ENCODE data around the gene EML6.

The EML6 gene

GRCh38 chr2:54683596-54683995 is 39.9 kb upstream of the EML6 start:
- H3K4me2 ChIP-seq (ENCODE audit: low read length), result no peak overlapping the region
- H3K27me3 ChIP-seq (ENCODE audit: low read depth, low read length), result peaks cover 70% of the 10 kb centered on the region
- no peak overlapping the region for H2AFZ ChIP-seq (ENCODE audit: low read depth, low read length)
- H3K9ac ChIP-seq (ENCODE audit: low read length), result no peak overlapping the region
- no peak overlapping the region for H3K4me3 ChIP-seq (ENCODE audit: low read length)
- peaks cover 16% of the 10 kb centered on the region for H3K4me1 ChIP-seq (ENCODE audit: low read length)
- TF ChIP-seq EZH2phosphoT487 (IDR thresholded peaks at IDR 0.05; ENCODE audit: low read depth), result no peak
- TF ChIP-seq CTCF (IDR thresholded peaks at IDR 0.05; ENCODE audit: low read depth, low read length), result no peak
- no peaks in the 10 kb centered on the region for H3K36me3 ChIP-seq (replicated peaks; ENCODE audit: low read depth, low read length)
- H3K79me2 ChIP-seq (ENCODE audit: low read length), result no peaks in the 10 kb centered on the region
- peaks cover 4% of the 10 kb centered on the region; the same call in 1 of the 2 replicates for H4K20me1 ChIP-seq (ENCODE audit: insufficient read depth, low read length)
- H3K27ac ChIP-seq (ENCODE audit: low read length), result no peak overlapping the region
- no peaks in the 10 kb centered on the region for H3K9me3 ChIP-seq (ENCODE audit: insufficient read depth, low read length)

DNA sequence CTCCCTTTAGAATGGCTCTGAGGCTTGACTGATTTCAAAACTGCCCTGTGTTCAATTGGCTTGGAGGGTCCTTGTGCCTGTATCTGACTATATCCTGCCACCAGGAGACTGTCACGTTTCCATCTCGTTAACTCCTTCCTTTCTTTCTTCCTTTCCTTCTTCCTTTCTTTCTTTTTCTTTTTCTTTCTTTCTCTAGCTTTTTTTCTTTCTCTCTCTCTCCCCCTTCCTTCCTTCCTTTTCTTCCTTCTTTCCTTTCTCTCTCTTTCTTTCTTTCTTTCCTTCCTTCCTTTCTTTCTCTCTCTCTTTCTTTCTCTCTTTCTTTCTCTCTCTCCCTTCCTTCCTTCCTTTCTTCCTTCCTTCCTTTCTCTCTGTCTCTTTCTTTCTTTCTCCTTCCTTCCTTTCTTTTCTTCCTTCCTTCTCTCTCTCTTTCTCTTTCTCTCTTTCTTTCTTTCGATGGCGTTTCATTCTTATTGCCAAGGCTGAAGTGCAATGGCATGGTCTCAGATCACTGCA is 38.1 kb upstream of the EML6 start:
- Histone ChIP-seq H3K4me1 (ENCODE audit: low read length) (peaks cover 12% of the 10 kb centered on the region), H3K27me3 (ENCODE audit: low read depth, low read length) (peaks cover 73% of the 10 kb centered on the region), H3K9me3 (ENCODE audit: insufficient read depth, low read length) (no peaks in the 10 kb centered on the region), H2AFZ (ENCODE audit: low read depth, low read length) (no peak overlapping the region), H3K27ac (ENCODE audit: low read length) (no peak overlapping the region), H3K79me2 (ENCODE audit: low read length) (no peaks in the 10 kb centered on the region), H3K9ac (ENCODE audit: low read length) (no peak overlapping the region), H3K4me2 (ENCODE audit: low read length) (no peak overlapping the region), H3K4me3 (ENCODE audit: low read length) (no peak overlapping the region), H3K36me3 (replicated peaks; ENCODE audit: low read depth, low read length) (no peaks in the 10 kb centered on the region), H4K20me1 (ENCODE audit: insufficient read depth, low read length) (peaks cover 4% of the 10 kb centered on the region; the same call in 1 of the 2 replicates)
- no peak for TF ChIP-seq CTCF (IDR thresholded peaks at IDR 0.05; ENCODE audit: low read depth, low read length)
- TF ChIP-seq EZH2phosphoT487 (IDR thresholded peaks at IDR 0.05; ENCODE audit: low read depth), result no peak

DNA sequence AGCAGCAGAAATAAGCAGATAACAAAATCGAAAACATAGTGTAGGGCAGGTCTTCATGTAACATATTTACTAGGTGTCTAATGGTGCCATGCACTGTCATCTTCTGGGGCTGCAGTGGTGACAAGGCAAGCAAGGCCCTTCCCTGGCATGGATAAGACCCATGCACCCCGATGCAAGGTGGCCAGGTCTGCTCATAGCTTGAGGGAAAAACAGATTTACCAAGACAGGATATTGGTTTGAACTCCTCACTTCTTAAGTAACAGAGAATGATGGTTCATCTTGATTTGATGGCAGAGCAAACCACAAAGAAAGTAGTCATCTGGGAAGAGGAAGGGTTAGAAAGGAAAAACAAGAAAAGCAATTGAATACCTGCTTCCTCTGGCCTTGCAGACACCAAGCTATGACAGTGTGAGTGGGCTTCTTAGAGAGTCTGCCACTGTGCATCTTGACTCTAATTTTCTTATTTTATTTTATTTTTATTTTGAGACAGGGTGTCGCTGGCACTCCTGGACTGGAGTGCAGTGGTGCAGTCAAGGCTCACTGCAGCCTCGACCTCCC is 35.8 kb upstream of the EML6 start:
- no peak overlapping the region for H2AFZ ChIP-seq (ENCODE audit: low read depth, low read length)
- TF ChIP-seq CTCF (IDR thresholded peaks at IDR 0.05; ENCODE audit: low read depth, low read length), result no peak
- no peak for TF ChIP-seq EZH2phosphoT487 (IDR thresholded peaks at IDR 0.05; ENCODE audit: low read depth)
- H3K4me2 ChIP-seq (ENCODE audit: low read length), result no peak overlapping the region
- H3K79me2 ChIP-seq (ENCODE audit: low read length), result no peaks in the 10 kb centered on the region
- H3K36me3 ChIP-seq (replicated peaks; ENCODE audit: low read depth, low read length), result no peaks in the 10 kb centered on the region
- peaks cover 72% of the 10 kb centered on the region for H3K27me3 ChIP-seq (ENCODE audit: low read depth, low read length)
- H3K9me3 ChIP-seq (ENCODE audit: insufficient read depth, low read length), result no peaks in the 10 kb centered on the region
- H4K20me1 ChIP-seq (ENCODE audit: insufficient read depth, low read length), result no peaks in the 10 kb centered on the region
- H3K27ac ChIP-seq (ENCODE audit: low read length), result no peak overlapping the region
- no peak overlapping the region for H3K4me3 ChIP-seq (ENCODE audit: low read length)
- no peak overlapping the region for H3K9ac ChIP-seq (ENCODE audit: low read length)
- no peaks in the 10 kb centered on the region for H3K4me1 ChIP-seq (ENCODE audit: low read length)

DNA sequence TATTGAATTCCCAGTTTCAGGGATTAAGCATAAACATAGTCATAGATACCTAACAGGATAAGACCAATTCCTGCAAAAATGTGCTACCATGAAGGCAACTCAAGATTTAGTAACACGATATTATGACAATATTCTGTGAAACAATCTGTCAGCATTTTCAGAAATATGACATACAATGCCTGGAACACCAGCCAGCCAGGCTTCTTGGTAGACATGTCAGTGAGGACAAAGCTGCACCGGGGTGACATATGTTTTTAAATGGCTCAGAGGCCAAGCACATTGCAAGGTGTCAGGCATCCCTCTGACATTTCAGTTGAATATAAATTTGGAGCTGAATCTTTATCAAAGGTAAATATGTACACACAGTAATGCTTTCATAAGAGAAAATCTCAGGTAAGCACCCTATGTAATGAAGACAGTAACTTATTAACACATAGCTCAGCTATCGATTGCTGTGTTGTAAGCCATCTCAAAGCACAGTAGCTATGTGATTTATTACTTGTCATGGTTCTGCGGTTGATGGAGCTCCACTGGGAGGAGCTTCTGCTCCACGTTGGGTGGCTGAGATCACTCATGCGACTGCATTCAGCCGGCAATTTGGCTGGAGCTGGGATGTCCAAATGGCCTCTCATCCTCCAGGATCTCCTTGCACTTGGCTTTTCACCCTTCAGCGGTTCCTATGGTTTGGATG is 31.9 kb upstream of the EML6 start:
- Histone ChIP-seq H3K9me3 (ENCODE audit: insufficient read depth, low read length) (no peaks in the 10 kb centered on the region), H4K20me1 (ENCODE audit: insufficient read depth, low read length) (no peaks in the 10 kb centered on the region), H3K27me3 (ENCODE audit: low read depth, low read length) (peaks cover 42% of the 10 kb centered on the region), H2AFZ (ENCODE audit: low read depth, low read length) (no peak overlapping the region), H3K4me3 (ENCODE audit: low read length) (no peak overlapping the region), H3K4me1 (ENCODE audit: low read length) (no peaks in the 10 kb centered on the region), H3K9ac (ENCODE audit: low read length) (no peak overlapping the region), H3K79me2 (ENCODE audit: low read length) (no peaks in the 10 kb centered on the region), H3K4me2 (ENCODE audit: low read length) (no peak overlapping the region), H3K36me3 (replicated peaks; ENCODE audit: low read depth, low read length) (no peaks in the 10 kb centered on the region), H3K27ac (ENCODE audit: low read length) (no peak overlapping the region)
- no peak for TF ChIP-seq EZH2phosphoT487 (IDR thresholded peaks at IDR 0.05; ENCODE audit: low read depth)
- no peak for TF ChIP-seq CTCF (IDR thresholded peaks at IDR 0.05; ENCODE audit: low read depth, low read length)
